AG09319 (cell line): ENCODE results near the gene TTYH2.

ENCODE experiments used
- DNase-seq: peaks from one replicate; pipeline ENCODE4 v3.0.0-alpha.2; 2010; ENCODE audit warnings: low read depth; ENCODE audit errors: extremely low read depth
- TF ChIP-seq, protein P1 (sequence below): IDR thresholded peaks from 2 replicates; pipeline ENCODE4 v1.5.1; 2011; ENCODE audit warnings: low read depth, mild to moderate bottlenecking, inconsistent platforms, low read length, moderate library complexity

TTYH2 gene, protein sequence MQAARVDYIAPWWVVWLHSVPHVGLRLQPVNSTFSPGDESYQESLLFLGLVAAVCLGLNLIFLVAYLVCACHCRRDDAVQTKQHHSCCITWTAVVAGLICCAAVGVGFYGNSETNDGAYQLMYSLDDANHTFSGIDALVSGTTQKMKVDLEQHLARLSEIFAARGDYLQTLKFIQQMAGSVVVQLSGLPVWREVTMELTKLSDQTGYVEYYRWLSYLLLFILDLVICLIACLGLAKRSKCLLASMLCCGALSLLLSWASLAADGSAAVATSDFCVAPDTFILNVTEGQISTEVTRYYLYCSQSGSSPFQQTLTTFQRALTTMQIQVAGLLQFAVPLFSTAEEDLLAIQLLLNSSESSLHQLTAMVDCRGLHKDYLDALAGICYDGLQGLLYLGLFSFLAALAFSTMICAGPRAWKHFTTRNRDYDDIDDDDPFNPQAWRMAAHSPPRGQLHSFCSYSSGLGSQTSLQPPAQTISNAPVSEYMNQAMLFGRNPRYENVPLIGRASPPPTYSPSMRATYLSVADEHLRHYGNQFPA

DNA sequence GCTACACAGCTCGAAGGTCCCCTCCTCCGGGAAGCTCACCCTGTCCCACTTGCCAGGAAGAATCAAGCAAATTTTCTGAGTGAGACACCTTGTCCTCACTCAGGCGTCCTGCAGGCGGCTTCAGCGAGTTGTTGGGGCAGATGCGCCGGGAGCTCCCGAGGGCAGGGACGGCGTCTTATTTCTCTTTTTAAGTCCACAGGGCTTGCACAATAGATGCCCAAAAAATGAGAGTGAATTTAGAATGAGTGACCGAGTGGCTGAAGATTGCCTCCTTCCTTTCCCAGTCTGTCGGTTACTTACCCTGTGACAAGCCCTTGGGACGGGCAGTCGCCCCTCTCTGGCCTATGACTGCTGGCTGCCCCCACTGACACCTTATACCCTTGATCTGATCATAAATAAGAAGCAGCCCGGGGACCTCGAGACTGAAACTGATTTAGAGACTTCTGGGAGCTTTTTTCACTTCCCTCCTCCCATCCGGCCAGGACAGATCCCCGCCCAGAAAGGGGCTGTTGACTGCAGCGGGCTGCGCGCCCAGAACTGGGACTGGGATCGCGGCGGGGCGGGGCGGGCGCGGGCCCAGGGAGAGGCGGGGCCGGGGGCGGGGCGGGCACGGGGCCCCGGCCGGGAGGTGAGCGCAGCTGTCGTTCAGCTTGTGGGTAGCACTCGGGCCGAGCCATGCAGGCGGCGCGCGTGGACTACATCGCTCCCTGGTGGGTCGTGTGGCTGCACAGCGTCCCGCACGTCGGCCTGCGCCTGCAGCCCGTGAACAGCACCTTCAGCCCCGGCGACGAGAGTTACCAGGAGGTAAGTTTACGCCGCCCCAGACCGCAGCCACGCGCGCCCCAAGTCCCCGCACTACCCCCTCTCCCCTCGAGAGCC, at the start of gene TTYH2:
TTYH2 (plus strand) TSS at position 659 of the 879 bp plus-strand sequence; CDS start at position 676, 17 bp downstream.
- TF ChIP-seq, protein P1, sequence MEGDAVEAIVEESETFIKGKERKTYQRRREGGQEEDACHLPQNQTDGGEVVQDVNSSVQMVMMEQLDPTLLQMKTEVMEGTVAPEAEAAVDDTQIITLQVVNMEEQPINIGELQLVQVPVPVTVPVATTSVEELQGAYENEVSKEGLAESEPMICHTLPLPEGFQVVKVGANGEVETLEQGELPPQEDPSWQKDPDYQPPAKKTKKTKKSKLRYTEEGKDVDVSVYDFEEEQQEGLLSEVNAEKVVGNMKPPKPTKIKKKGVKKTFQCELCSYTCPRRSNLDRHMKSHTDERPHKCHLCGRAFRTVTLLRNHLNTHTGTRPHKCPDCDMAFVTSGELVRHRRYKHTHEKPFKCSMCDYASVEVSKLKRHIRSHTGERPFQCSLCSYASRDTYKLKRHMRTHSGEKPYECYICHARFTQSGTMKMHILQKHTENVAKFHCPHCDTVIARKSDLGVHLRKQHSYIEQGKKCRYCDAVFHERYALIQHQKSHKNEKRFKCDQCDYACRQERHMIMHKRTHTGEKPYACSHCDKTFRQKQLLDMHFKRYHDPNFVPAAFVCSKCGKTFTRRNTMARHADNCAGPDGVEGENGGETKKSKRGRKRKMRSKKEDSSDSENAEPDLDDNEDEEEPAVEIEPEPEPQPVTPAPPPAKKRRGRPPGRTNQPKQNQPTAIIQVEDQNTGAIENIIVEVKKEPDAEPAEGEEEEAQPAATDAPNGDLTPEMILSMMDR: peak; percentile 26
- DNase-seq: peak; percentile 61

GRCh38 chr17:74163836-74164235, 49.5 kb upstream of the TTYH2 start:
- no peak for DNase-seq

GRCh38 chr17:74164446-74165045, 48.8 kb upstream of the TTYH2 start:
- TF ChIP-seq, protein P1: no peak
- no peak for DNase-seq

More at GRCh38 chr17:74163836-74164235, 49.5 kb upstream of the TTYH2 start:
- TF ChIP-seq, protein P1: no peak

DNA sequence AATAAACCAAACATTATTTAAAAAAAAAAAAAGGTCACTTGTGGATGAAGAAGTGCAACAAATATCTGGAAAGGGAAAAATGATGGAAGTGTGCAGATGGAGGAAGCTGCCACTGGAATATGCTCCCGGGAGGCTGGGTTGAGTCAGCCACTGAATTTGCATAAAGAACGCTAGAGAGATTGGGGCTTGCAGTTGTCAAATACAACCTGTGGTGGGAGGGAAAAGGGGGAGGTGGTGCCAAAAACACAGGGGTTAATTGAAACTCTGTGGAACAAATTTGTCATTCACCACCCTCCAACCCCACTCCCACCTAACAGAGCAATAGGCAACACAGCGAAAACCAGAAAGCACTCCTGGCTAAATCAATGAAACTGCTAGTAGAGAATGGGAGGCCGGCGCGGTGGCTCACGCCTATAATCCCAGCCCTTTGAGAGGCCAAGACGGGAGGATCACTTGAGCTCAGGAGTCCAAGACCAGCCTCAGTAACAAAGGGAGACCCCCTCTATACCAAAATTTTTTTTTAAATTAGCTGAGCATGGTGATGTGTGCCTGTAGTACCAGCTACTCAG, 47.5 kb upstream of the TTYH2 start:
- no peak for DNase-seq
- TF ChIP-seq, protein P1: no peak

GRCh38 chr17:74170924-74171323, 42.4 kb upstream of the TTYH2 start:
- TF ChIP-seq, protein P1: no peak
- no peak for DNase-seq

DNA sequence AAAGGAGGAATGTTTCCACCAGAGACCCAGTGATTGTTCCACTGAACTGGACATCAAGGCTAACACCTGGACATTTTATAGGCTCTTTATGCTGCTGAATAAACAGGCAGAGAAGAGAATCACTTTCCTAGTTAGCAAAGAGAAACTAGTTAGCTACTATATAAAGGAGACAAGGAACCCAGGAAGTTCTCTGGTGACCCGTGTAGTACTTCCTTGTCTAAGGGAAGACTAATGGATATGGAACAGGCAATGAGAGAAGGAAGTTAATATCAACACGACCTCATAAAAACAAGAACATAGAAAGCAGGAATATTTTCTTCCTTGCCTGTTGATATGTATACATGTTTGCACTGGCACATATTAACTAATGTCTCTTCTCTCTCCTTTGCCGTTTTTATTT, 40.7 kb upstream of the TTYH2 start:
- DNase-seq: no peak
- TF ChIP-seq, protein P1: no peak
